Measurements from ENCODE around the gene DCP2.
A peak's percentile ranks its signal among the peaks of the same experiment; 100 is the strongest.

DCP2 gene

GRCh38 chr5:113047234-113047633, 70.6 kb downstream of the DCP2 start:
- no peak for TF ChIP-seq CTCF (IDR thresholded peaks at IDR 0.05; ENCODE audit: low read depth, low read length, missing control alignments)
- H3K4me3 ChIP-seq (ENCODE audit: low read depth, low read length) = no peak overlapping the region
- no peaks in the 10 kb centered on the region for H3K36me3 ChIP-seq (replicated peaks)
- in situ Hi-C loops (cut with HindIII; ENCODE audit: low pct_ligation_motif_present, low sequenced_read_pairs) = no loop called here
- no peaks in the 10 kb centered on the region for H3K27me3 ChIP-seq (replicated peaks)
- DNase-seq = no peak
- H3K27ac ChIP-seq = no peak overlapping the region

DNA sequence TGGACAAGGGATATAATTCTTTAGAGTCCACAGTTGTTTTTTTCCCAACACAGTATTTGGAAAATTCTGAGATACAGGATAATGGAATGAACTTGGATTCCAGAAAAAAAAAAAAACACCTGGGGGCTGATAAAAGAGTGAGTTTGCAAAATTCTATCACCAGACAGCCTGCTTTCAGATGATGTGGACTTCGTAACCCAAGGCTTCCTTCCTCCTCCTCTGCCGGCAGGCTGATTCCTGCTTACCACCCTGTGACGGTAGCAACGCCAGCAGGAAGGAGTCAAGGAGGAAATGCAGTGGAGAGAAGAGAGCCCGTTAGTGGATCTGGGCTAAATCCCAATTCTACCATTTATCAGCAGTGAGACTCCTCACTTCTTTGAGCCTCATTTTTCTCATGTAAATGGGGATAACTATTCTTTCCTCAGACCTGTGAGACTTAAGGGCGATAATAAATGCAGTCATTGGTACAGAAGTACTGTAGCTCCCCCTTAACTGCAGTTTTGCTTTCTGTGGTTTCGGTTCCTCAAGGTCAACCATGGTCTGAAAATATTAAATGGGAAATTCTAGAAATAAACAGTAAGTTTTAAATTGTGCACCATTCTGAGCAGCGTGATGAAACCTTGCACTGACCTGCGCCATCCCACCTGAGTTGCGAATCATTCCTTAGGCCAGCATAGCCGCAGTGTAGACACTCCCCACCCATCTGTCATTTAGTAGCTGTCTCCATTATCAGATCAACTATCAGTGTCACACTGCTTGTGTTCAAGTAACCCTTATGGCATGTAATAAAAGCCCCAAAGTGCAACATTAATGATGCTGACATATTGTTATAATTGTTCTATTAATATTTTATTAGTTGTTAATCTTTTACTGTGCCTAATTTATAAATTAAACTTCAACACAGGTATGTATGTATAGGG, 71.4 kb downstream of the DCP2 start:
- in situ Hi-C loops (cut with HindIII; ENCODE audit: low pct_ligation_motif_present, low sequenced_read_pairs) = no loop called here
- Histone ChIP-seq H3K36me3 (replicated peaks) (no peaks in the 10 kb centered on the region), H3K27ac (no peak overlapping the region), H3K27me3 (replicated peaks) (no peaks in the 10 kb centered on the region), H3K4me3 (ENCODE audit: low read depth, low read length) (no peak overlapping the region)
- no peak for TF ChIP-seq CTCF (IDR thresholded peaks at IDR 0.05; ENCODE audit: low read depth, low read length, missing control alignments)
- DNase-seq = no peak

- DNase-seq = no peak
- in situ Hi-C loops (cut with HindIII; ENCODE audit: low pct_ligation_motif_present, low sequenced_read_pairs) = no loop called here
- no peak for TF ChIP-seq CTCF (IDR thresholded peaks at IDR 0.05; ENCODE audit: low read depth, low read length, missing control alignments)
- no peaks in the 10 kb centered on the region for H3K27me3 ChIP-seq (replicated peaks)
- no peak overlapping the region for H3K4me3 ChIP-seq (ENCODE audit: low read depth, low read length)
- H3K36me3 ChIP-seq (replicated peaks) = no peaks in the 10 kb centered on the region
- no peak overlapping the region for H3K27ac ChIP-seq
Measured at GRCh38 chr5:113048931-113049330, 72.3 kb downstream of the DCP2 start.

DNA sequence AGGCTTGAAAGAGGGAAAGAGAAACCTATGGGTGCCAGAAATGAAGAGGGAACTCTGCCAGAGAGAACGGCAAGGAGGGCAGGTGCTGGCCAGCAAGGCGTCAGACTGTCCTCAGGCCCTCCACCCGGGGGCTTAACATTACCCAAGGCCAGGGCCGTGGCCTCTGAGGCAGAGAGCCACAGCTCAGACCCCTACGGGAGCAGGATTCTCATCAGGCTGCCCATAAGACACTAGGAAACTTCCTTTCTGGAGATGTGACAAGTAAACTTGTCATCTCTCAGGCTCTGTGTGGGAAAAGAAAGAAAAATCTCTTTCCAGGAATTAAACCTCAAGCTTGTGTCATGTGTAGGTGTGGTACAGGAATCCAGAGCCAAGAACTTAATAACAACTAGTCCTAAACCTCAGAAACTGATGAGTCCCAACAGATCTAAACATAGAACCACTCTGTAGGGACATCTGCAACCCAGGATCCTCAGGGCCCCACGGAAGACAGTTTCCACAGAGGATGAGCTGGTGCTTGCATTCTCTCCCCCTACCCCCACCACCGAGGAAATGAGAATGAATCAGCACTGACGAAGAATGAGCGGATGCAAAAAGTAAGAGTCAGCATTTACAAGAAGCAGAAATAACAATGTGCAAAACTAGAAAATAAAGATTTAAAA, 74.3 kb downstream of the DCP2 start:
- Histone ChIP-seq H3K27me3 (replicated peaks) (no peaks in the 10 kb centered on the region), H3K4me3 (ENCODE audit: low read depth, low read length) (no peak overlapping the region), H3K27ac (no peak overlapping the region), H3K36me3 (replicated peaks) (no peaks in the 10 kb centered on the region)
- no peak for TF ChIP-seq CTCF (IDR thresholded peaks at IDR 0.05; ENCODE audit: low read depth, low read length, missing control alignments)
- in situ Hi-C loops (cut with HindIII; ENCODE audit: low pct_ligation_motif_present, low sequenced_read_pairs) = no loop called here
- DNase-seq = peak; percentile 65

DNA sequence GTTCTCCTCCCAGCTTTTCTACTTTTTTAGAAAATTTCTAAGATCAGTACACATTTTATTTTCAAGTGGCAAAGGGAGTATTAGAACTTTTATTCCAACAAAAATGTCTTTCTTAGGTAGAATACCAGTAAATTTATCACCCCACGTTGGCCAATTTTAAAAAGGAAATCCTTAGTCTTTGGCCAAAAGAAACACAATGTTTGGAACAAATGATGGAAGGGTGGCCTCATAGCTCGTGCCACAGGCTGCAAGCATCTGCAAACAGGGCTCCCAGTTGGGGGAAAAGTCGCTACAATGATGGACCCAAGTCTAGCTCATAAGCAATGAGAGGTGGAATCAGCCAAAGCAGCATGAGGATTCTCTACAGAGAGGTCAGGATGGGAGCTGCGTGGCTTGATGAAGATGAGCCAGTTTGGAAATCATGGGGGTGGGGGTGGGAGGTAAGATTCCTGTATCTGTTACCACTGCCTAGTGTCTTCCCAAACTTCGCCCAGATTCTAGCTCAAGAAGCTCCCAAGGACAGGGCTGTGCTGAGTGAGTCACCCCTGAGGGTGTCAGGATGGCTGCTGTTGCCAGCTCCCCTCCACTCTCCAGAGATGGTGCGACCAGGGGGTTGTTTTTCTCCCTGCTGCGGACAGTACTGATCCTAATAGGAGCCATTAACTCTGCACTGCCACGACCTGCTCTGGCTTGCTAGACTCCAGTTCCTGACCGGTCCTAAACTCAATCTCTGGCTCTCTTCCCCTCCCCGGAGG, 75.6 kb downstream of the DCP2 start:
- no peak for TF ChIP-seq CTCF (IDR thresholded peaks at IDR 0.05; ENCODE audit: low read depth, low read length, missing control alignments)
- no peak overlapping the region for H3K4me3 ChIP-seq (ENCODE audit: low read depth, low read length)
- no peaks in the 10 kb centered on the region for H3K27me3 ChIP-seq (replicated peaks)
- in situ Hi-C loops (cut with HindIII; ENCODE audit: low pct_ligation_motif_present, low sequenced_read_pairs) = no loop called here
- H3K36me3 ChIP-seq (replicated peaks) = no peaks in the 10 kb centered on the region
- H3K27ac ChIP-seq = no peak overlapping the region
- DNase-seq = no peak
